ENCODE measurements around the gene NLRC3. TPM values are rescaled to one million over a fixed set of nuclear protein-coding genes. Genes with fewer than 3 reads are reported as not detected.

NLRC3 gene, protein sequence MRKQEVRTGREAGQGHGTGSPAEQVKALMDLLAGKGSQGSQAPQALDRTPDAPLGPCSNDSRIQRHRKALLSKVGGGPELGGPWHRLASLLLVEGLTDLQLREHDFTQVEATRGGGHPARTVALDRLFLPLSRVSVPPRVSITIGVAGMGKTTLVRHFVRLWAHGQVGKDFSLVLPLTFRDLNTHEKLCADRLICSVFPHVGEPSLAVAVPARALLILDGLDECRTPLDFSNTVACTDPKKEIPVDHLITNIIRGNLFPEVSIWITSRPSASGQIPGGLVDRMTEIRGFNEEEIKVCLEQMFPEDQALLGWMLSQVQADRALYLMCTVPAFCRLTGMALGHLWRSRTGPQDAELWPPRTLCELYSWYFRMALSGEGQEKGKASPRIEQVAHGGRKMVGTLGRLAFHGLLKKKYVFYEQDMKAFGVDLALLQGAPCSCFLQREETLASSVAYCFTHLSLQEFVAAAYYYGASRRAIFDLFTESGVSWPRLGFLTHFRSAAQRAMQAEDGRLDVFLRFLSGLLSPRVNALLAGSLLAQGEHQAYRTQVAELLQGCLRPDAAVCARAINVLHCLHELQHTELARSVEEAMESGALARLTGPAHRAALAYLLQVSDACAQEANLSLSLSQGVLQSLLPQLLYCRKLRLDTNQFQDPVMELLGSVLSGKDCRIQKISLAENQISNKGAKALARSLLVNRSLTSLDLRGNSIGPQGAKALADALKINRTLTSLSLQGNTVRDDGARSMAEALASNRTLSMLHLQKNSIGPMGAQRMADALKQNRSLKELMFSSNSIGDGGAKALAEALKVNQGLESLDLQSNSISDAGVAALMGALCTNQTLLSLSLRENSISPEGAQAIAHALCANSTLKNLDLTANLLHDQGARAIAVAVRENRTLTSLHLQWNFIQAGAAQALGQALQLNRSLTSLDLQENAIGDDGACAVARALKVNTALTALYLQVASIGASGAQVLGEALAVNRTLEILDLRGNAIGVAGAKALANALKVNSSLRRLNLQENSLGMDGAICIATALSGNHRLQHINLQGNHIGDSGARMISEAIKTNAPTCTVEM
- 10 to 100 TPM; 21.2 to 34.0 (median 27.4) TPM for total RNA-seq
- 10 to 100 TPM in 2 of 3 donors, 1 to 10 TPM in 1; 8.6 to 15.2 (median 14.4) TPM for polyA plus RNA-seq
- long read RNA-seq, donor 1, full-length matches to known transcripts, result 1 of 1 reads
- long read RNA-seq, donor 1, partial matches to known transcripts, result 0 of 1 reads
- long read RNA-seq, donor 1, other reads (novel, unspliced or antisense), result 0 of 1 reads
- long read RNA-seq, donor 2, full-length matches to known transcripts, result 1 of 1 reads
- long read RNA-seq, donor 2, partial matches to known transcripts, result 0 of 1 reads
- long read RNA-seq, donor 2, other reads (novel, unspliced or antisense), result 0 of 1 reads

DNA sequence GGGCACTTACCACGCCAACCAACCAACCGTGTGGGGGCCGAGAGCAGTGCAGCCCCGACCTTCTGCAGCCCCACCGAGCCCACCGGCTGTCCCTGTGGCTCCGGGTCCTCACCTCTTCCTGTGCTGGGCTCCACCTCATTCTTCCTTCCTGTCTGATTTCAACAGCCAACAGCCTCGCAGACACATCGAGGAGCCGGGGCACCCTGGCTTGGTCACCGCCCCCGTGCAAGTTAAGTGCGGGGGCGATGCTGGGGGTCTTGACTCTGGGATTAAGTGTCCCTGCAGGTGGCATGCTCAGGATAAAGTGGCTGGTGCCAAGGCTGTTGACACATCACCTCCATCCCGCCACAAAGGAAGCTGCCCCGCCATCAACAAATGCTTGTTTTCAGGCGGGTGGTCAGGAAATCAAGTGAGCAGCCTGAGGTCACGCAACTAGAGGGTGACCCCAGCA, at the start of gene NLRC3:
Gene NLRC3, minus strand, starts transcription at position 102 of the 451 bp plus-strand sequence. CDS start 12,367 bp downstream, outside the sequence.
- Histone ChIP-seq H3K36me3 (peaks cover 0 to 23% (median 2%) of the 10 kb centered on the region in 6 donors), H3K4me1 (peaks cover 26 to 86% (median 54%) of the 10 kb centered on the region in 6 donors), H3K27me3 (replicated peaks in 1 of 7) (peaks cover 0 to 6% (median 0%) of the 10 kb centered on the region in 7 donors), H3K9me3 (no peaks in the 10 kb centered on the region), H3K27ac (peak within 1 kb of the TSS; percentile 30 to 91 (median 80)), H3K4me3 (peak within 1 kb of the TSS; percentile 39 to 82 (median 56))
- TF ChIP-seq, protein P1, sequence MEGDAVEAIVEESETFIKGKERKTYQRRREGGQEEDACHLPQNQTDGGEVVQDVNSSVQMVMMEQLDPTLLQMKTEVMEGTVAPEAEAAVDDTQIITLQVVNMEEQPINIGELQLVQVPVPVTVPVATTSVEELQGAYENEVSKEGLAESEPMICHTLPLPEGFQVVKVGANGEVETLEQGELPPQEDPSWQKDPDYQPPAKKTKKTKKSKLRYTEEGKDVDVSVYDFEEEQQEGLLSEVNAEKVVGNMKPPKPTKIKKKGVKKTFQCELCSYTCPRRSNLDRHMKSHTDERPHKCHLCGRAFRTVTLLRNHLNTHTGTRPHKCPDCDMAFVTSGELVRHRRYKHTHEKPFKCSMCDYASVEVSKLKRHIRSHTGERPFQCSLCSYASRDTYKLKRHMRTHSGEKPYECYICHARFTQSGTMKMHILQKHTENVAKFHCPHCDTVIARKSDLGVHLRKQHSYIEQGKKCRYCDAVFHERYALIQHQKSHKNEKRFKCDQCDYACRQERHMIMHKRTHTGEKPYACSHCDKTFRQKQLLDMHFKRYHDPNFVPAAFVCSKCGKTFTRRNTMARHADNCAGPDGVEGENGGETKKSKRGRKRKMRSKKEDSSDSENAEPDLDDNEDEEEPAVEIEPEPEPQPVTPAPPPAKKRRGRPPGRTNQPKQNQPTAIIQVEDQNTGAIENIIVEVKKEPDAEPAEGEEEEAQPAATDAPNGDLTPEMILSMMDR (IDR thresholded peaks at IDR 0.05 in 8 of 11, conservative IDR thresholded peaks at IDR 0.05 in 3 of 11), result no peak
- TF ChIP-seq POLR2AphosphoS5 (IDR thresholded peaks at IDR 0.05), result peak; percentile 71 to 77 (median 74)
- peak; percentile 84 for DNase-seq
- intact Hi-C loops (cut with DNase I; ENCODE audit: low total_unique reads), result no loop called here
- WGBS, 5 donors, result 0 to 27% (median 8%) methylated on average over 12 to 18 of the region's 18 CpGs

DNA sequence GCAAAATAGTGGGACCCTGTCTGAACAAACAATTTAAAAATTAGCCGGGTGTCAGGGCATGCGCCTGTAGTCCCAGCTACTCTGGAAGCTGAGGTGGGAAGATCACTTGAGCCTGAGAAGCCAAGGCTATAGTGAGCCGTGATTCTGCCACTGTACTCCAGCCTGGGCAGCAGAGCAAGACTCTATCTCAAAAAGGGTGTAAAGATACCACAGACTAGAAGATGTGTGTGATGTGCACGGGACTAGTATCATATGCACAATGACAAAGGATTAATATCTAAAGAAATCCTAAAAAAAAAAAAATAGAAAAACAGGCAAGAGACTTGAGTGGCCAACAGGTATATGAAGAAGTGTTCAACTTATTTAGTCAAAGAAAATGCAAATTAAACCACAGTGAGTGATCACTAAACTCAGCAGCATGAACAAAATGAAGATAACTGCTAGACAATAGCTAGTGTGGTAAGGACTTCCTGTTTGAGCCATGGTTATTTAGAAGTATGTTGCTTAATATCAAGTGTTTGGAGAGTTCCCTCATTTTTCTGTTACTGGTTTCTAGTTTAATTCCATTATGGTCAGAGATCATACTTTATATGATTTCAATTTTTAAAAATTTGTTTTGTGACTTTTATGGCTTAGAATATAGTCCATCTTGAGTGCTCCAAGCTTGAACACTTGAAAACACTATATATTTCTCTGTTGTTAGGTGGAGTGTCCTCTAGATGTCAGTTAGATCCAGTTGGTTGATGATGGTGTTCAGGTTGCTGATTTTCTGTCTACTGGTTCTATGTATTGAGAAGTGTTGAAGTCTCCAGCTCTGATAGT, 48.9 kb upstream of the NLRC3 start:
- TF ChIP-seq, protein P1 (IDR thresholded peaks at IDR 0.05 in 8 of 11, conservative IDR thresholded peaks at IDR 0.05 in 3 of 11), result no peak
- no peak for TF ChIP-seq POLR2A (IDR thresholded peaks at IDR 0.05)
- TF ChIP-seq POLR2AphosphoS5 (IDR thresholded peaks at IDR 0.05), result no peak
- Histone ChIP-seq H3K27ac (peak overlapping the region; percentile 5 to 72 (median 42)), H3K36me3 (no peaks in the 10 kb centered on the region), H3K27me3 (replicated peaks in 1 of 7) (no peaks in the 10 kb centered on the region), H3K9me3 (no peaks in the 10 kb centered on the region), H3K4me1 (peaks cover 4 to 68% (median 37%) of the 10 kb centered on the region in 6 donors), H3K4me3 (no peak overlapping the region)
- intact Hi-C loops (cut with DNase I; ENCODE audit: low total_unique reads), result no loop called here
- 57 to 67% (median 60%) methylated on average over 4 of the region's 4 CpGs for WGBS, 5 donors
- no peak for DNase-seq

DNA sequence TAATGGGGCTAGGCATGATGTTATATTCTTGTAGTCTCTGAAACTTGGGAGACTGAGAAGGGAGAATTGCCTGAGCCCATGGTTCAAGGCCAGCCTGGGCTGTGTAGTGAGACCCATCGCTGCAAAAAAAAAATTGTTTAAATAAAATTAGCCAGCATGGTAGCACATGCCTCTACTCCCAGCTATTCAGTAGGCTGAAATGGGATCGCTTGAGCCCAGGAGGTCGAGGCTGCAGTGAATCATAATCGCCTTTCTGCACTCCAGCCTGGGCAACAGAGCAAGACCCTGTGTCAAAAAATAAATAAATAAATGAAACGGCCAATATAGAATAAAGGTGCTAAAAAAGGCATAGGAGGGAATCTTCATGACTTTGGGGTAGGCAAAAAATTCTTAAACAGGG, 48.1 kb upstream of the NLRC3 start:
- Histone ChIP-seq H3K4me3 (no peak overlapping the region), H3K9me3 (no peaks in the 10 kb centered on the region), H3K27me3 (replicated peaks in 1 of 7) (no peaks in the 10 kb centered on the region), H3K27ac (peak overlapping the region in 3 of 8 donors; percentile 44 to 72 (median 70)), H3K4me1 (peaks cover 4 to 68% (median 37%) of the 10 kb centered on the region in 6 donors), H3K36me3 (no peaks in the 10 kb centered on the region)
- no peak for DNase-seq
- WGBS, 5 donors, result 87 to 91% (median 91%) methylated on average over 5 of the region's 5 CpGs
- no peak for TF ChIP-seq POLR2AphosphoS5 (IDR thresholded peaks at IDR 0.05)
- intact Hi-C loops (cut with DNase I; ENCODE audit: low total_unique reads), result no loop called here
